CD4-positive, alpha-beta T cell treated with Interleukin-15 for 4 hours (primary cell): ENCODE measurements around the gene MAP6.

Experiments
- DNase-seq: peaks from one replicate; pipeline ENCODE4 v3.0.0-alpha.2; 2020; ENCODE audit warnings: low spot score

Gene MAP6

DNA sequence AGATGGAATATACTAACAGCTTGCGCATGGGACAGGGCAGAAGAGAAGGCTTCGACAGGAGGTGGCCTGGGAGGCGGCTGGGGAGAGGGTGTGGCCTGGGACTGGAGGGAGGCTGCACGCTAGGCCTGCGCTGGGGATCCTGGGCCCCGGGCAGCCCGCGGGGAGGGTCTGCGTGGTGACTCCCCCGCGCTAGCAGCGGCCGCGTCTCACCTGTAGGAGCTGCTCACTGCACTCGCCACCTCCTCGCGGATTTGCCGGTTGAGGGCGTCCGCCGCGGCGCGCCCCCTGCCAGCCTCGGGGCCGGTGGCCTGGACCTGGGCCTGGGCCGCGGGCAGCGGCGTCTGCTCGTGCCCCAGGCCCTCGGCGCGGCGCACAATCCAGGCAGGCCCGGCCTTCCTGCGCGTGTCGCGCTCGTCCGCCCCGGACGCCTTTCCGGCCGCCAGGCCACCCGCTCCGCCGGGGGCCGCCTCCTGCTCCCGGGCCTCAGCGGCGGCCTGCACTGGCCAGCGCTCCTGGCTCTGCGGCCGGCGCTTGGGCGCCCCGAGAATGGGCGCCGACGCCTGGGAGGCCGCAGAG lies 1.5 kb downstream of the MAP6 start:
- DNase-seq = no peak

DNA sequence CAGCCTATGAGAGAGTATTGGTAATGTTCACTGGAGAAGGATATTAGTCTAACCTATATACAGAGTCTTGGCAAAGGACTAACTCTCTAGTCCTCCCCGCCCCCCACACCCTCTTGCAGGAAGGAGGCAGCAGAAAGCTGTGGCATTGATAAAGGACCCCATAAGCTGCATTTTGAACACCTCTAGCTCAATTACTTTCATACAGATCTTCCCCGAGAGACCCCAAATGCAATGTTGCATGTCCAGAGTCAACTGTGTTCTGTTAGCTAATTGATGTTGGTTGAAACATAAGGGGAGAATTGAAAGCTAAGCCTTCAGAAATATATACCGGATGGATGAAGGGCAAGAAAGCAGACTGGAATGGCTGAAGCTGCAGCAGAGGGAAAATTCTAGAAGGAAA lies 2.8 kb downstream of the MAP6 start:
- no peak for DNase-seq

DNA sequence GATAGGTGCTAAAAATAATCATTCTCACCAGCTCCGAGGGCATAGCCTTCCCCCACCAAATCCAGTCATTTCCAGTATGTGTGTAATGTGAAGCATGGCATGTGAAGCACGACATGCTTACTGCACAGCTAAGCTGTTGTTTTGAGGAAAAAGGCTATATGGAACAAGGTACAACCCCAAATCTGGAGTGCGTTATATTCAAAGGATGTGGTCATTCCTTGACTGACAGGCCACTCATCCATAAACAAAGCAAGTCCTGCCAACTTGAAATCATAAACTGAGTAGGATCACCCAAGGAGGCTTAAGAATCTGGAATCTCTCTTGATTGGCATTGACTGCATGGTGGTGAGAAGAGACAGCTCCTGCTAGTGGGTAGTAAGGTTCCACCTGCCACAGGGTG lies 3.7 kb downstream of the MAP6 start:
- DNase-seq = no peak

DNA sequence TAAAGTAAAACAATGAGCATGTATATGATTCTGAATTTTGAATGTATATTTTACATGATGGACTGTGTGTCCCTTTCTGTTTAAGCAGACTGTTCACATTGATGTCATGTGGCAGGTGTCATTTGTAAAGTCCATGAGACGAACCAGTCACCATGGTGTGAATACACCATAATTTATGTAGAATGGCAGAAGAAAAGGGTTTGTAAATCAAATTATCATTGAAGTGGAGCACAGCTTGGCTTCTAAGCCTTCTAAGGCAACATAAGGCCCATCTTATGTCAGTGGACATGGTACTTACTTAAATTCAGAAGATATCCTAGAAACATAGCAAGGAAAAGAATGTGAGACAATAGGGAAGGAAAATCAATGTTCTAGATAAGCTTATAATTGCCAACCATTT lies 4.4 kb downstream of the MAP6 start:
- no peak for DNase-seq

DNA sequence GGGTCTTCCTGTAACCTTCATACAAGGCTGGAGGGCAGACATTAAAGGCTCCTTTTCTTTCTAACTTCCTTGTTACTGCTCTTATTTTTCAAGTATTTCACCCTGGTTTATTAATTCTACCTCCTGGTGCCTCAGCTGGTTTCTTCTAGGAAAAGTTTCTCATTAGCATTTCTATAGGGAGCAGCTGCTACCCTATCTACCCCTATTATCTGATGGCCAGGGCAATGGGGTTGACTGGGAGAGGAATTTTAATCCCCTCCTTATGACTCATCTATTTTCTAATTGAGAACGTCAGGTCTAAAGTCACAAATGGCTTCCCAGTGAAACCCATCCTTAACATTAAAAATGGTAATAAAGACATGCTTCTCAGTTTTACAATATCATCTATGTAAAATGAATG lies 5.0 kb downstream of the MAP6 start:
- DNase-seq = no peak

DNA sequence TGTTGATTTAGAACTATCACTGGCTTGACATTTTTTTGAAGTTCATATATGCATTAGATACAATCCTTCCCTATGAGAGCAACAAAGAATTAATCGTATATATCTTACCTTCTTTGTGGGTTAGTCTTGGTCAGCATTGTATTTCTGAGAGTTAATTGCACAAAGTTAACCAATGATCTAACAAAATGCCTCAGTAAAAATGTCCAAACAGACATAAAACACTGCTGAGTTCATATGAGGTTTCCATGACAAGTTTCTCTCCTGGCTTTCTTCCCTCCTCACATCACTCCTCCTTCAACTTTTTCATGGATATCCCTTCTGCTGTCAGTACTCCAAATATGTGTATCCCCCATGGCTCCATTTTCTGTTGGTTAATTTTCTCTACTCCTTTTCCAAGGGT lies 9.0 kb downstream of the MAP6 start:
- DNase-seq = no peak

DNA sequence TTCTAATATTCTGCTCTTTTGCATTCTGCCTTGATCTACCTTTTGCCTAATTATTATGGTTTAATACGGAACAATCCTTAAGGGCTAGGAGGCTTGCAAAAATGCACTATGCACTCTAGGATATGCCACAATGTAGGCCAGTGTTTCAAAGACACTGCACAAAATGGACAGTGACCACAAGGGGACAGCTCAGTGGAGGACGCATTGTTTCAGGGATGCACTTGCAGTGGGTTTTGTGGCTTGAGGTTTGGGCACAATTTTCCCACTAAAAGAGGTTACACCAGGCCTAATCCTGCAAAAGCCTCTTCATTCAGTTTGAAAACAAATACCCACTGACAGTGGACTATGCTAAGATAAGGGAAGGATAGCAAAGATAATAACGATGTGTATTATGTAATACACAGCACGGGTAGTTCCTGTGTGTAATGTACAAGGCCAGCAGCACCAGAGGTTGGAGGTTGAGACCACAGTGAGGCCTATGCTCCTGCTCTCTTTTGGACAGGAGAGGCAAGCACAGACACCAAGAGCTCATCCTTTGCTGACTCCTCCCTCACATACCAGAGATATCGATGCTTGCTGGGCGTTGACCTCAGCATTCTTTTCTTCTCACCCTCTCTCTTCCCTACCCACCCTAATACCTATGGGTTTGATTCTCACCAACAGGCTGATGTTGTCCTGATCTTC lies 12.7 kb downstream of the MAP6 start:
- DNase-seq = no peak

DNA sequence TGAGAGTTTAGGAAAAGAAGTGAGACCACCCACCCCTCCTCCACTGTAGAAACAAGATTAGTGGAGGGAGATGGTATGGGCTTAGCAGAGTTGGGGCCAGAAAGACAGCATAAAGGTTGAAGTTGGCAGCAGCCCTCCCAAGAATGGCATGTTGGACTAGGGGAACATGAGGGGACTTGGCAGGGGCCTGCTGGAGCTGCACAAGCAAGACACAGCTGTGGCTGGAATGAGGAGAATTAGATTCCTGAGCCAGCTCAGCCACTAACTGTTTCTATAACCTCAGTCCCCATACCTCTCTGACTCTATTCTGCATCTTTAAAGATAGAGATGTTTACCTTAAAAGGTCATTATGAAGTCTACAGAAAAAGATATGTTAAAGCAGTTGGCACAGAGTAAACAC lies 13.2 kb downstream of the MAP6 start:
- no peak for DNase-seq

DNA sequence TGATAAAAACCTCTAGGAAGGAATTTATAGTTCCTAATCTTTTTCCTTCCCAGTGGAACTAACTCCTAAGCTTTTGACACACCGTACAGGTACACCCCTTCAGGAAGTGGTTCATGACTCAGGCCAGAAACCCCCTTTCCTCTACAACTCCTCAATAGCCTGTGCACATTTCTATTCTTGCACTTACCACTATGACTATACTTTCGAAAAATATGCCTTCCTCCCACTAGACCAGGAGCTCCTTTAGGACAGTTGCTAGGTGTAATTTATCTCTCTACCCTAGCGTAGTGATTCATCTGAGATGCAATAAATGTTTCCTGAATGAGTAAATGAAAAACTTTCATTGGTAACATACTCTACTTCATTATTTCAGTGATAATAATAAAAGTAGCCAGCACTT lies 14.5 kb downstream of the MAP6 start:
- no peak for DNase-seq

DNA sequence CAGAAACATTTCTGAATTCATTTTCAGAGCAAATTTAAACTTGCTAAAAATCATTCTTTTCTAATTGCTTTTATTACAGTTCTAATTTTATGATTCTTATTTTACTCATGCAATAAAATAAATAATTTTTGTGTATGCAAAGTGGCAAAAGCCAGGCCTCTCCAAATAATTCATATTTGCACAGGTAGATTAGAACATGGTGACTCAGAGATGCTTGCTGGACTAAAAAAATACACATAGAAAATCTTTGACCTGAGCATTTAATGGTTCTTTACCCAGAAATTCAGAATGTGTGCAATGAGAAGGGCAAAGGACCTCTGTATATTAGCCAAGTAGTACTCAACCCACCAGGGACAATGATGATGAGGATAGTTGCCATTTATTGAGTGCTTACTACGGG lies 15.3 kb downstream of the MAP6 start:
- no peak for DNase-seq

DNA sequence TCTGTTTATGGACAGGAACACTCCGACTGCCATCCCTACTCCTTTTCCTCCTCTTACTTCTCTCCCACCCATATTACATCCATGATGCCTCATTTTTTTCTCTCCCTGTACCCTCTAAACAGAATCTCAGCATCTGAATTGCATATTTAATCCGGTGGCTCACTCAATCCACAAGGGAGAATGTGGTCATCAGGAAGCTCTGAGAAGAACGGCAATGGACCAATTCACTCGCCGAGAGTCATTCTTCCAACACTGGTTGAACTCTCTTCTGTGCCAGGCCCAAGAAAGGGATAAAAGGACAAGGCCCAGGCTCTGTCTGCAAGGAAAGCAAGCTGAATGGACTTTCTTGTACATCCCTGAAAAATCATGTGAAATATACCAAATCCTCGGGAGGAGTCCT lies 15.9 kb downstream of the MAP6 start:
- DNase-seq = no peak

DNA sequence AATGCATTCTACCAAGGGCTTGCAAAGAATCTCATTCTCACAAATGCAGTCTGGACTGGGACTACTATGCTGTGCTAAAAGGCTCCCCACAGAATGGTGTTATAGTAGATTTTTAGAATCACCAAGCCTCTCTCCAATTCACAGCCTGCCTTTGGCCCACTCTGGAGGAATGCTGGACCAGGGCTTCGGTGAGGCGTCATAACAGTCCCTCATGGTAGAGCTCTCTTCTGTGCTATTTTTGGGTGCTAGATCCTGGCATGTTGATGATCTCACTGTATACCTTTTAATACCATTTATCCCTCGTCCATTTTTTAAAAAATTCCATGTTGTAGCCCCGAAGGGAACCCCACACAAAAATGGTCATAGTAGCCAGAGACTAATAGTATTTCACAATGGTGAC lies 17.6 kb downstream of the MAP6 start:
- DNase-seq = no peak

DNA sequence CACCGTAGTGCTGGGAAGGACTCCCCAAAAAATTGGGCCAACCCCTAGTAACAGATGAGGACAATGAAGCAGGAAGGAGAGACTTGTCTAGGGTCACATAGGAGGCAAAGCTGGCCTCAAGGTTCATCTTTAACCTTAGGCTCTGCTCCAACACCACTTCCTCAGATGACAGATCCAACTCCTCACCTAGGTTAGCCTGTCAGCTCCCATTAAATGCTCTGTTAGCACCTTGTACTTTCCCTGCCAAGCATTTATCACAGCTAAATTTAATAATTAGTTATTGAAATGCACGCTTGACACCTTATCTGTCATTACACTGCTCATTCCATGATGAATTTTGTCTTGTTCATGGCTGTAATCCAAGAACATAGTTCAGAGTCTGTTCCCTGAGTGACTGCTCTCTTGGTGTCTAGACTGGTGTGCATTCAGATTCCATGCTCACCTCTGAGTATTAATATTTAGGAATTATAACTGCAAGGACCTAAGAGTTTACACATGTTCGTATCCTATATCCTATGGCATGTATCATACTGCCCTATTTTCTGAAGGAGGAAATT lies 18.6 kb downstream of the MAP6 start:
- no peak for DNase-seq

DNA sequence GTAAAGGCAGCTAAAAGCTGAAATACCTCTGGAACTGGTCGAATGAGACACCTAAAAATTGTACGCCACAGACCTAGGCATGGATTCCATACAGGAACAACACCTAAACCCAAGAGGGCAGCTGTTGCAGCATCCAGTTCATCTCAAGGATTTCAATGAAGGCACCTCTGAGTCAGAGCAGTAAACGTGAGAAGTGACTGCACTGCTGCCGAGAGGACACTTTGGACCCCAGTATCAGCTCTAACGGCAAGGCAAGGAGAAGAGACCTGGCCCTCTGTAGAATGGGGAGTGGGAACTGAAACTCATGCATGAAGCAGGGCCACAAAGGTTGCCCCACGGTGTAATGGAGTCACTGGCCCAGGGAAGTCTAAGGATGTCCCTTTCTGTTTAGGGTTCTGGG lies 23.9 kb downstream of the MAP6 start:
- no peak for DNase-seq

DNA sequence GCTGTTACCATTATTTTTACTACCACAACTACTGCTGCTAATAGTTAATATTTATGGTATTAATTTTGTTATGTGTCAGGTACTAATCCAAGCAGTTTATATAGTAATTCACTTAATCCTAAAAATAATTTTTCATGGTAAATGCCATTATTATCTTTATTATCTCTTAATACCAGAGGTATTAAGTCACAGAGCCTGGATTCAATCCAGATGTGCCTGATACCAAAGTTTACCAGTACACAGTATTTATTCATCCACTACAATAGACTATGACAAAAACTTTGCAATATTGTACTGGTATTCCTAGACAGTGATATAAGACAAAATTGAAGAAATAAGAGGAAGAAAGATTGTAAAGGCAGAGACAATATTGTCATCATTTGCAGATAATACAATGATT lies 24.5 kb downstream of the MAP6 start:
- no peak for DNase-seq

DNA sequence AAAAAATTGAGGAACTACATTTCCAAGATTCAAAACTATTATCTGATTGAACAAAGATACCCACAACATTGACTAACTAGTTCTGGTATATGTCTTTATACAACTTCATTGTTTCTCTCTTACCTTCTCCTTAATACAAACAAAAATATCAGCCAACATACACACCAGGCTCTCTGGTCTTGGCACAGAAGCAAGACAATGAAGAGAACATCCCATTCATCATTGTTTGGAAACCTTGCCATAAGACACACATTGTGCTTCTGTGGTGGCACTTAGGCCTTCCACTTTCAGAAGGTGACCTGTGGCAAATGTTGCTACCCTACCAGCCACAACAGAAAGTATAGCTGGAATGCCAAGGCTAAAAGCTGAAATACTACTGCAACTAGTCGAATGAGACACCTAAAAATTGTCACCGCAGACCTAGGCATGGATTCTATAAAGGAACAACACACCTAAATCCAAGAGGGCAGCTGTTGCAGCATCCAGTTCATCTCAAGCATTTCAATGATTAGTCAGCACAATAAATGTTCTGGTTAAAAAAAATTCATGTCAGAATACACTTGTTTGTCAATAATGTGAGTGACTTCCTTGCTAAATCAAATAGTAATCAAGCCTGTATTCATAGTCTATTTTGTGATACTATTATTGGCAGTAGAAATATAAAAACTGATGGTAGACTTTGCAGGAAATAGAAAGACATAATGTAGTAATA lies 26.3 kb downstream of the MAP6 start:
- DNase-seq = no peak

DNA sequence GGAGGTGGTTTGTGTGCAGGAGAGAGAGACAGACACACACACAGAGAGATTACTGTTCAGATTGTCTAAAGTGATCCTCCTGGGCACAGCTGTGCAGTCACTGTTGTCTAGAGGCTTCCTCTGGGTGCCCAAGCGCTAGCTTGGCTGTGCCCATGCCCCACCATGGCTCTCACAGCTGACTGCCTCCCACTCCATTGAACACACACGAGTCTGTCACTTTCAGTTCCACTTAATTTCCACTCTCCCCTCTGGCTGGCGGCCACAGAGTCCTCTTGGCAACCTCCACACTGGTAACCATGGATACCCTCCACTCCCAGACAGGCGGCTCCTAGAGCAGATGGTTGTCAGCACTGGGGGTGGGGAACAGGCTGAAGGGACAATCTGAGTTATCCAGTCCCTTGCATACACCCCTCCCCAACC lies 29.1 kb downstream of the MAP6 start:
- DNase-seq = no peak

DNA sequence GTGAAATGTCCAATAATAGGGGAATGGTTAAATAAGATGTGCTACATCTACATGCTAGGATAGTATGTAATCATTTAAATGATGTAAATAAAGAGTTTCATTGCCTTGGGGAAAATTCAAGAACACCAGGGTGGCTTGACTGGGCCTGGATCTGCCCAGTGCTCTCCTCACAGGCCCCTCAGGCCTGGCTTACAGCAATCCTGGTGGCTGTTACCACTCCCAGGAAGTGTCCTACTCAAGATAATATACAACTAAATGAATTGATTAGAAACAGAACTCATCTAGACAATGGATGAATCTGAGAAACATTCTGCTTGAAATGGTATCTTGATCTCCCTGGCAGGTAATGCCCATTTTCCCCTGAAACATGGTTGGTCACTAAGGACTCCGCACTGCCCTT lies 30.8 kb downstream of the MAP6 start:
- DNase-seq = no peak

DNA sequence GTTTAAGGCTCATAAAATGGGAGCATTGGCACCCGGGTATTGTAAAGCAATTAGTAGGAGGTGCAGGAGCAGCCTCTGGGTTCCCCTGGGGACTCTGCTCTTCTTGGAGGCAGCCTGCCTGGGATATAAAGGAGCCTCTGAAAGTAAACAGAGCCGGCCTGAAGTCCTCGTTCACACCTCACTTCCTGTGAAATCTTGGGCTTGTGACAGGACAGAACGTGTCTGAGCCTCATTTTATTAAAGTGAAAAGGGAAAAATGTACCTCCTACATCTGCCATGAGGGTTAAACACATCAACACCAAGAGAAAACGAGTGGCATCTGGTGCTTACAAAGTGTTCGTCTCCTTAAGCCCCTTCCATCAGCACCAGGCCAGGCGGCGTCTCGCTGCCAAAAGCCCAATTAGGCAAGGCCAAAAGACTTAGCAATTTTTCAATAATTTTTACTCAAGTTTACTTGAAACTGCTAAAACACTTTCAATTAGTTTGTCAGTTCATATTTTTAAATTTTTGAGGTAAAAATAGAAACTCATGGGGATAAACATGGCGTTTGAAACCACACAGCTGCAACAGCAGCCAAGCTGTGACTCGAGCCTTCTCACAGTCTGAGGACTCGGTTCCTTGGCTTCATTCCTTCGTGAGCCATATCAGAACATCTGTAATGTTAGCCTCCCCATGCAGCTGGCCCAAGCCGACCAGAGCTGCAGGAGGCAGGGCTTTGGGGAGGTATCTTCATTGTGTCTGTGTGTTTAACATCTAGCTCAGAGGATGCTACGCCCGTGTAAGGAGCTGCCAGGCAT lies 33.6 kb downstream of the MAP6 start:
- DNase-seq = no peak

DNA sequence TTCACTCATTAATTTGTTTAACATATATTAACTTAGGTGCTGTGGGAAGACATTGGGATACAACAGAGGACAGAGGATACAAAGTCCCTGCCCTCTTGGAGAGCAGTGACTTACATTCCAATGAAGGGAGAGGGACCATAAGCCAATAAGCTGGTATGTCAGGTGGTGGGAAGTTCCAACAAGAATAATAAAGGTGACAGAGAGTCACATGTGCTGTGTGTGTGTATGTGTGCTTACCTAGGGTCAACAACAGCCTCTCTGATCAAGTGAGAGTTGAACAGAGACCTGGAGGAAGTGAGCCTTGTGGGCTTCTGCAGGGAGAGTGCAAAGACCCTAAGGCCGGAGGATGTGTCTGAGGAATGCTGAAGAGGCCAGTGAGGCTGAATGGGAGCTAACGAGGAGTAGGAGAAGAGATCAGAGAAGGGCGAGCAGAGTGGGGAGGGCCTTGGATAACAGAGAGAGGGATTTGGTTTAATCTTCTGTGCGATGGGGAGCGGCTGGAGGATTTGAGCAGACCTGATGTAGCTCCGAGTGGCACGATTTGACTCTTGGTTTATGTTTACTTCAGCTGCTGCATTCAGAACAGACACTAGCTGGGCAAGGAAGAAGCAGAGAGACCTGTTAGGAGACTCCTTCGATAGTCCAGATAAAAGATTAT lies 35.3 kb downstream of the MAP6 start:
- no peak for DNase-seq

DNA sequence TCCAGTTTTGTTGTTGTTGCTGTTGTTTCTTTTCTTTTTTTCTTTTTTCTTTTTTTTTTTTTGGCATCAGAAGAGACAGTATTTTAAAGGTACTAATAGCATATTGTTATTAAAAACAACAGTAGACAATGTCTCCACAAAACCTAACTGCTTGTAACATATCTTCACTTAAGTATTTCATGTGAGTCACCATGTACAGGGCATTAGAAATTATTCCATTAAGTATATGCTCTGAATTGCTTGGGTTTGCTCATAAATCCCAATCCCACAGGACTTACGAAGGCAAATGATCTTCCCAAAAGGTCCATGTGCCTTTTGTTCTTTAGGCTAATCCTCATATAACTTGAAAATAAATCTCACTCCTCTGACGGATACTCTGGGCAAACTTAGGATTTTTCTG lies 35.9 kb downstream of the MAP6 start:
- no peak for DNase-seq

DNA sequence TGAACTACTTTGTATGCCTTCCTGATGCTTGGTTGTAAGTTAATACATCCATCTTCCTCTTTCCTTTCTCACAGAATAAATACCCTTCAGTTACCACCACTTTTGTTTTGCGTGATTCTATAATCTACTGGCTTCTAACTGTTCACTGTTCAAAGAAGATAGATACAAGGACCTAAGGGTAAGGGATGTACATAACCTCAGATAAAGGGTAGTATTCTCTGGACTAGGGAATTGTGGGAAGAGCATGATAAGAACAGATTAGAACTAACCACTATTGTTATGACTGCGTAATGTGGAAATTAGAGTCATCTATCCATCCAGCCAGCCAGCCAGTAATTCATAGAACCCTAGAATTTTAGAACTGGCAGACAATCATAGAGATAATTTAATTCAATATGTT lies 36.4 kb downstream of the MAP6 start:
- DNase-seq = no peak
